ENCODE results near the gene AGAP6. TPM values are rescaled to one million over a fixed set of nuclear protein-coding genes. Genes with fewer than 3 reads are reported as not detected.
"Not testable (repeated sequence)": the region's sequence is repeated elsewhere in the genome, so short reads cannot be mapped to it uniquely, and the experiment has no call there.

Gene AGAP6
- polyA plus RNA-seq, 2 of the 4 experiments (the other 2 are of a cell fraction): 8.4 to 13.0 TPM

- H3K27ac ChIP-seq: peak overlapping the region in 1 of 2 experiments; percentile 26; a peak in 1 of 6 replicates
- FAIRE-seq, POLR2A ChIA-PET, H3K9me3 ChIP-seq, H3K4me1 ChIP-seq, CTCF ChIA-PET, H3K4me3 ChIP-seq: not testable (repeated sequence)
- DNase-seq (ENCODE audit: low read depth in 1 of 2, low spot score in 1 of 2): peak in 1 of 2 experiments; percentile 22
- WGBS (ENCODE audit: missing lambda C conversion rate): 19% methylated on average over 3 of the region's 3 CpGs
- peak overlapping the region; percentile 69 for H3K4me2 ChIP-seq
- peak in 1 of 2 experiments; percentile 61; a peak in 3 of 6 replicates for ATAC-seq
- TF ChIP-seq CEBPB (IDR thresholded peaks at IDR 0.05): 0 out of 4 replicates have a peak, but pooled peaks of 1 of the 2 experiments have one; percentile 24
These were observed 63.9 kb downstream of the AGAP6 start for GRCh38 chr10:50051995-50052660.

DNA sequence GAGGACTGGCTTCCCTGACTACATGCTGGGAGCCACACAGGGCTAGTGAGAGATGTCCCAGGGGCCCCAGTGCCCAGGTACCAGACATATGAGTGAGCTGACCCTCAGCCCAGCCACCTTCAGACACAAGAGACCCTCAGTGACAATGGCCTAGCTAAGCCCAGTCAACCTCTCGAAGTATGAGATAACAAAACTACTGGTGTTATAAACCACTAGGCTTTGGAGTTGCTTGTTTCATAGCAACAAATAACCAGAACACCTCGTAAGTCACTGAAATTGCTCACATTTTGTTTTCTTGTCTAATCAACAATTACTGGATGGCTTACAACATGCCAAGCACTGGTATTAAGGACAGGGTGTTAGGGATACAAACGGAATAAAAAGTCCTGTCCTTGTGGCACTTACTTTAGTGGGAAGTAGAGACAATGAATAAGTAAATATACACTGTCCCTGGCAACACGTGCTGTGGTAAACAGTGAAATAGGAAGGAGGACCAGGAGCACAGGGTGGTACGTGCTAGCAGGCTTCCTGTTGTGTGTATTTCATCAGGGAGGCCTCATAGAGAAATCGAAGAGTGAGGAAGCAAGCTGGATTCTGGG is 64.7 kb downstream of the AGAP6 start:
- CTCF ChIA-PET, H3K9me3 ChIP-seq, ATAC-seq: not testable (repeated sequence)

DNA sequence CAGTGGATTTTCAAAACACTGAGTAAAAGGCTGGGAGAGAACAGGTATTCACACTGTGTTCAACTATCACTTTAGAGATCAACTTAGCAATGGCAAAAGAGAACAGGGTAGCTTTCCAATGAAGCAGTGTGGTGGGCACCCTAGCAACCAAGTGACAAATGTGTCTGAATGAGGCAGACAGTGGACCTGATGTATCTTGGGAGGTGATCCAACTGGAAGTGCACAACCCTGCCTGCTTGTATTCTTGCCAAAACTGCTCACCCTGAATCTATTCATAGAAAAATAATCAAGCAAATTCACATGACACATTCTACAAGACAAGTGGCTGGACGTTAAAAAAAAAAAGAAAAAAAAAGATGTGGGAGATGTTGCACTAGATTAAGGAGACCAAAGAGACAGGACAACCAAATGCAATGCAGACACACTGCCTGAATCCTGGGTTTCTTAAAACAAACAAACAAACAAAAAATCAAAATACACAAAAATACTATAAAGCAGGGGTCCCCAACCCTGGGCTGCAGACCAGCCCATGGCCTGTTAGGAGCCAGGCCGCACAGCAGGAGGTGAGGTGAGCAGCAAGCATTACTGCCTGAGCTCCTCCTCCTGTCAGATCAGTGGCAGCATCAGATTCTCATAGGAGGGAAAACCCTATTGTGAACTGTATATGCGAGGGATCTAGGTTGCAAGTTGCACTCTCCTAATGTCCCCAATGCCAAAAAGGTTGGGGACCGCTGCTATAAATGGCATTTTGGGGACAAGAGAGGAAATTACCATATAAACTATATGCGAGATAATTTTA is 67.5 kb downstream of the AGAP6 start:
- ATAC-seq; H3K9me3 ChIP-seq; POLR2A ChIA-PET; H3K4me3 ChIP-seq; H3K4me2 ChIP-seq; CTCF ChIA-PET; DNase-seq (ENCODE audit: low read depth in 1 of 2, low spot score in 1 of 2); H3K4me1 ChIP-seq; FAIRE-seq; H3K27ac ChIP-seq: not testable (repeated sequence)
- WGBS (ENCODE audit: missing lambda C conversion rate): 35% methylated on average over 5 of the region's 5 CpGs

More for the DNA sequence above, 64.7 kb downstream of the AGAP6 start:
- POLR2A ChIA-PET; H3K4me1 ChIP-seq; H3K27ac ChIP-seq; FAIRE-seq; H3K4me2 ChIP-seq; H3K4me3 ChIP-seq; DNase-seq (ENCODE audit: low read depth in 1 of 2, low spot score in 1 of 2): not testable (repeated sequence)
- 75% methylated on average over 6 of the region's 6 CpGs for WGBS (ENCODE audit: missing lambda C conversion rate)

DNA sequence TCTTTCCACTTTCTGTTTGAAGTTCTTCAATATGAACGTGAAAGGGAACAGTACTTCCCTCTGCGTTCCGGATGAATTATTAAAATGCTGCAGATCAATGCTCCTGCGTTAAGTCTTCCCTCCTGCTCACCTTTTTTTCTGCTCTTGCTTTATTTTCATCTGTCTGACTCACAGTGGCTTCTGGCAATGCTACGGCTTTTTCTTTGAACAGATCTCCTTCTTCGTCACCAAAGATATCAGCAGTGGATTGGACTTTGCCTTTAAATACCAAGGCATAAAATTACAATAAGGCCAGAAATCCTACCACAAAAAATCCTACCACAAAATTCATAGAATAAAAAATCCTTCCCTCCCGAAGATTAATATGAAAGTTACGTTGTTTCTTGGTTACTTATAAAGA is 68.4 kb downstream of the AGAP6 start:
- DNase-seq (ENCODE audit: low read depth in 1 of 2, low spot score in 1 of 2); CTCF ChIA-PET: not testable (repeated sequence)
- 49% methylated on average over 8 of the region's 8 CpGs for WGBS (ENCODE audit: missing lambda C conversion rate)

DNA sequence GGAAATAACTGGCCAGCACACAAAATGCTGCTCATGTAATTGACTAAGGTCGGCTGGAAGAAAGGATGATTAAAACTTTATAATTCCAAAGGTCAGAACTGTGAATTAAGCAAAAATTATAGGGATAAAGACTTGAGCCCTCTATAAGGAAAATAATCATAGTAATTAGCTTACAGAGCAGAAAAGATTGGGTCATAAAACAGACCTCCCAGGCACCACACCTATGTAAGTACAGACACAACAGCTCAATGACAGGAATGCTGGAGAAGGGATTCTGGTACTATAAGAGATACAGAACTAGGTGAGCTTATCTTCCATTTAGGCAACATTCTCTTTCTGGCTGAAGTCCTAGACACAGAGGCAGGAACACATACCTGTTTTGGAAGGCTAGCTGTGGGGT is 70.5 kb downstream of the AGAP6 start:
- CTCF ChIA-PET: not testable (repeated sequence)

More for the DNA sequence above, 68.4 kb downstream of the AGAP6 start:
- H3K27ac ChIP-seq, ATAC-seq, POLR2A ChIA-PET, H3K4me2 ChIP-seq, H3K4me3 ChIP-seq, H3K9me3 ChIP-seq, FAIRE-seq, H3K4me1 ChIP-seq: not testable (repeated sequence)

DNA sequence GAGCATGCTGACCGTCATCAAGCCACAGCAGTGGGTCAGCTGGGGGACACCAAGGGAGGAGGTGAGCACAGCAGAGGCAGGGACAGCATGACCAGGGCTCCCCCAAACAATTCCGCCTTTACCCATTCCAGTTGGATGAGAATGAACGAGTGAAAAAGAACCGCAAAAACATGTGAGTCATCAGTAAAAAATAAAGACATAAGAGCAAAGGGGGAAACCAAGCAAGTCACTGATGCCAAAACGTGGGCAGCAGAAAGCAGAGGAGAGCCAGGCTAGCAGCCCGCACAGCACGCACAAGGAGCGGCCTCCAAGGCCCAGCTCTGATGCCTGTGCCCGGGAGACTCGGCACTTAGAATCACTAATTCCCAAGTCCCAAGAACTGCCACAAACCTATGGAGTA is 71.7 kb downstream of the AGAP6 start:
- H3K9me3 ChIP-seq; DNase-seq (ENCODE audit: low read depth in 1 of 2, low spot score in 1 of 2); POLR2A ChIA-PET; H3K4me1 ChIP-seq; CTCF ChIA-PET; H3K4me2 ChIP-seq; ATAC-seq; H3K27ac ChIP-seq; FAIRE-seq; H3K4me3 ChIP-seq: not testable (repeated sequence)
- 52% methylated on average over 5 of the region's 10 CpGs for WGBS (ENCODE audit: missing lambda C conversion rate)

More for the DNA sequence above, 70.5 kb downstream of the AGAP6 start:
- H3K4me3 ChIP-seq; H3K4me1 ChIP-seq; ATAC-seq; POLR2A ChIA-PET; FAIRE-seq; H3K4me2 ChIP-seq; H3K9me3 ChIP-seq; H3K27ac ChIP-seq; DNase-seq (ENCODE audit: low read depth in 1 of 2, low spot score in 1 of 2): not testable (repeated sequence)
- WGBS (ENCODE audit: missing lambda C conversion rate): 27% methylated on average over 1 of the region's 1 CpG

Small RNA genes within 50 kb of the gene (small RNA-seq; reads per million reads assigned to genes)
- 0 reads per million in 6 experiments for gene RNA5SP317
- 0 to 10.9 (median 0.13) reads per million in 6 experiments for gene SNORA74C-2

Other genes starting within 250 kb of the AGAP6 start
- gene OGDHL, start 226.1 kb upstream of the AGAP6 start, polyA plus RNA-seq (2011; rRNA removed): 0.05 and 0.06 TPM in 2 replicates
- gene OGDHL, start 226.1 kb upstream of the AGAP6 start, polyA plus RNA-seq (2017; fragmentation: RNase III; extraction: RNeasy Plus Mini Kit Qiagen cat#74134 plus additional on column Dnase treatment): 0.13 to 0.22 TPM (median 0.18 TPM) in 3 replicates
- 22.7 and 23.2 TPM in 2 replicates for gene PARG, start 46.4 kb upstream of the AGAP6 start, polyA plus RNA-seq (2011; rRNA removed)
- gene PARG, start 46.4 kb upstream of the AGAP6 start, polyA plus RNA-seq (2017; fragmentation: RNase III; extraction: RNeasy Plus Mini Kit Qiagen cat#74134 plus additional on column Dnase treatment): 22.5 to 24.0 TPM (median 22.6 TPM) in 3 replicates
- 22.9 and 28.5 TPM in 2 replicates for gene TIMM23B, start 46.4 kb upstream of the AGAP6 start, polyA plus RNA-seq (2011; rRNA removed)
- 12.9 to 15.3 TPM (median 14.8 TPM) in 3 replicates for gene TIMM23B, start 46.4 kb upstream of the AGAP6 start, polyA plus RNA-seq (2017; fragmentation: RNase III; extraction: RNeasy Plus Mini Kit Qiagen cat#74134 plus additional on column Dnase treatment)
- 15.8 and 18.0 TPM in 2 replicates for gene WASHC2A, start 79.5 kb downstream of the AGAP6 start, polyA plus RNA-seq (2011; rRNA removed)
- gene WASHC2A, start 79.5 kb downstream of the AGAP6 start, polyA plus RNA-seq (2017; fragmentation: RNase III; extraction: RNeasy Plus Mini Kit Qiagen cat#74134 plus additional on column Dnase treatment): 13.7 to 15.8 TPM (median 14.0 TPM) in 3 replicates

Data from A549 (cell line).